ENCODE data around the gene SLC5A11.
"Not testable (repeated sequence)": the region's sequence is repeated elsewhere in the genome, so short reads cannot be mapped to it uniquely, and the experiment has no call there.

The SLC5A11 gene, protein sequence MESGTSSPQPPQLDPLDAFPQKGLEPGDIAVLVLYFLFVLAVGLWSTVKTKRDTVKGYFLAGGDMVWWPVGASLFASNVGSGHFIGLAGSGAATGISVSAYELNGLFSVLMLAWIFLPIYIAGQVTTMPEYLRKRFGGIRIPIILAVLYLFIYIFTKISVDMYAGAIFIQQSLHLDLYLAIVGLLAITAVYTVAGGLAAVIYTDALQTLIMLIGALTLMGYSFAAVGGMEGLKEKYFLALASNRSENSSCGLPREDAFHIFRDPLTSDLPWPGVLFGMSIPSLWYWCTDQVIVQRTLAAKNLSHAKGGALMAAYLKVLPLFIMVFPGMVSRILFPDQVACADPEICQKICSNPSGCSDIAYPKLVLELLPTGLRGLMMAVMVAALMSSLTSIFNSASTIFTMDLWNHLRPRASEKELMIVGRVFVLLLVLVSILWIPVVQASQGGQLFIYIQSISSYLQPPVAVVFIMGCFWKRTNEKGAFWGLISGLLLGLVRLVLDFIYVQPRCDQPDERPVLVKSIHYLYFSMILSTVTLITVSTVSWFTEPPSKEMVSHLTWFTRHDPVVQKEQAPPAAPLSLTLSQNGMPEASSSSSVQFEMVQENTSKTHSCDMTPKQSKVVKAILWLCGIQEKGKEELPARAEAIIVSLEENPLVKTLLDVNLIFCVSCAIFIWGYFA

GRCh38 chr16:24845726-24846547, at the start of gene SLC5A11:
SLC5A11 (plus strand) TSS chr16:24845963; CDS start chr16:24858644, 12,681 bp downstream.
- Histone ChIP-seq H2AFZ (ENCODE audit: low read depth, low read length) (no peak within 1 kb of the TSS), H3K4me1 (ENCODE audit: insufficient read depth, low read length) (no peaks in the 10 kb centered on the region), H3K27me3 (ENCODE audit: insufficient read depth, low read length) (no peaks in the 10 kb centered on the region), H3K36me3 (ENCODE audit: insufficient read depth, low read length) (no peaks in the 10 kb centered on the region), H3K9me3 (ENCODE audit: low read length) (no peaks in the 10 kb centered on the region), H3K4me3 (ENCODE audit: low read length) (no peak within 1 kb of the TSS)

- no peaks in the 10 kb centered on the region for H3K27me3 ChIP-seq (ENCODE audit: insufficient read depth, low read length)
- no peak overlapping the region for H3K4me3 ChIP-seq (ENCODE audit: low read length)
- H3K4me1 ChIP-seq (ENCODE audit: insufficient read depth, low read length): no peaks in the 10 kb centered on the region
- H3K9me3 ChIP-seq (ENCODE audit: low read length): no peaks in the 10 kb centered on the region
- no peak overlapping the region for H2AFZ ChIP-seq (ENCODE audit: low read depth, low read length)
- peaks cover 92% of the 10 kb centered on the region for H3K36me3 ChIP-seq (ENCODE audit: insufficient read depth, low read length)
These were observed 45.2 kb upstream of the SLC5A11 start for GRCh38 chr16:24800586-24800985.

DNA sequence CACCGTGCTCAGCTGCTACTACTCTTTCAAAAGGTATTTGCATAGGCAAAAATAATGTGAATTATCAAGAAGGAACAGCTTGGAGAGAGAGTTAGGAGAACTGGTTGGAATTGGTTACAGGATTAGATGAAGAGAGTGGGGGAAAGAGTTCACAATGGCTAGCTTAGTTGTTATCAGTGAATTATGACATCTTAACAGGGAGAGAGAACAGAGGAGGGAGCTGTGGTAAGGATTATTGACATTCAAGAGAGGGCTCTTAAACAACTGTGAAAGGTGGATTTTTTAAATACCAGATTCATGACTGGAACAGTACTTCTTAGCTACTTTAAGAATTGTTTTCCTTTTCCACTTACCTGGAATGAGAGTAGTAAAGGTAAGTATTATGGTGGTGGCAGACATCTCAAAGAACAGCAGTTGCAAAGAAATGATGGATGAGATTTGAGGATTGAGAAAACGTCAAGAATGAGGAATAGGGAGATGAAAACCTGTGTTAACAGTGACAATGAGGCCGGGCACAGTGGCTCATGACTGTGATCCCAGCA, 43.9 kb upstream of the SLC5A11 start:
- no peaks in the 10 kb centered on the region for H3K4me1 ChIP-seq (ENCODE audit: insufficient read depth, low read length)
- no peak overlapping the region for H2AFZ ChIP-seq (ENCODE audit: low read depth, low read length)
- no peaks in the 10 kb centered on the region for H3K27me3 ChIP-seq (ENCODE audit: insufficient read depth, low read length)
- no peaks in the 10 kb centered on the region for H3K9me3 ChIP-seq (ENCODE audit: low read length)
- H3K36me3 ChIP-seq (ENCODE audit: insufficient read depth, low read length): peaks cover 92% of the 10 kb centered on the region
- H3K4me3 ChIP-seq (ENCODE audit: low read length): no peak overlapping the region

DNA sequence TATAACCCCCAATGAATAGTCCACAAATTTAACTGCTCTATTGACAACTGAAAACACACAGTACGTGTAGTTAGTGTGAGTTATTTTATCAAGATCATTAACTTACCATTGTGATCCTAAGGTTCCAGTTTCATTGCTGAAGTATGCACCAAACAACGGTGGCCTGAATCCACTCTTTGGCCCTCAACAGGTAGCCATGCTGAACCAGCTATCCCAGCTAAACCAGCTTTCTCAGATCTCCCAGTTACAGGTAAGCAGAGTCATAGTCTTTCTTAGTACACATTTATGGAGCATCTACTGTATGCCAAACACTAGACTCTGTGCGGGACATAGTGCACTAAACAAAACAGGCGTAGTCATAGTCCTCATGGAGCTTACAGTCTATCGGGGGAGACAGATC, 40.3 kb upstream of the SLC5A11 start:
- peaks cover 92% of the 10 kb centered on the region for H3K36me3 ChIP-seq (ENCODE audit: insufficient read depth, low read length)
- H3K4me1 ChIP-seq (ENCODE audit: insufficient read depth, low read length): no peaks in the 10 kb centered on the region
- H3K4me3 ChIP-seq (ENCODE audit: low read length): no peak overlapping the region
- H3K9me3 ChIP-seq (ENCODE audit: low read length): no peaks in the 10 kb centered on the region
- no peaks in the 10 kb centered on the region for H3K27me3 ChIP-seq (ENCODE audit: insufficient read depth, low read length)
- H2AFZ ChIP-seq (ENCODE audit: low read depth, low read length): no peak overlapping the region

DNA sequence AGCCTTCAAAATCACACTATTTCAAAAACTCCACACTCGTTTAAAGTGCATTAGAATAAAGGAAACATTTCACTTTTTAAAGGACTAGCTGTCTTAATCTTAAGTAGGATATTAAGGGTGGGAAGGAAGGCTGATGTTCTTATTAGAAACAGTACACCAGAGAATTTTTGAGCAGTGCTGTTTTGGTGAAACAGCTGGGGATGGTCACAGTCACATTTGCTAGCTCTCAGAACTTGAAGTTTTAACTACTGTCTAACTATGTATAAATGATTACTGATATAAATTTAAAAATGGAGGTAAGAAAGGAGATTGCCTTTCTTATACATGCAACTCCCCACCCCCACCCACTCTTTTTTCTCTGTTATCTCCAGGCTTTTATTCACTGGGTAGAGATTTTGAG, 38.5 kb upstream of the SLC5A11 start:
- Histone ChIP-seq H3K4me1 (ENCODE audit: insufficient read depth, low read length) (no peaks in the 10 kb centered on the region), H2AFZ (ENCODE audit: low read depth, low read length) (no peak overlapping the region), H3K36me3 (ENCODE audit: insufficient read depth, low read length) (peaks cover 88% of the 10 kb centered on the region), H3K27me3 (ENCODE audit: insufficient read depth, low read length) (no peaks in the 10 kb centered on the region), H3K9me3 (ENCODE audit: low read length) (no peaks in the 10 kb centered on the region), H3K4me3 (ENCODE audit: low read length) (no peak overlapping the region)

GRCh38 chr16:24810951-24811843, 34.6 kb upstream of the SLC5A11 start:
- no peaks in the 10 kb centered on the region for H3K4me1 ChIP-seq (ENCODE audit: insufficient read depth, low read length)
- H3K36me3 ChIP-seq (ENCODE audit: insufficient read depth, low read length): peaks cover 91% of the 10 kb centered on the region
- H3K27me3 ChIP-seq (ENCODE audit: insufficient read depth, low read length): no peaks in the 10 kb centered on the region
- H3K4me3 ChIP-seq (ENCODE audit: low read length): no peak overlapping the region
- no peaks in the 10 kb centered on the region for H3K9me3 ChIP-seq (ENCODE audit: low read length)
- H2AFZ ChIP-seq (ENCODE audit: low read depth, low read length): no peak overlapping the region

DNA sequence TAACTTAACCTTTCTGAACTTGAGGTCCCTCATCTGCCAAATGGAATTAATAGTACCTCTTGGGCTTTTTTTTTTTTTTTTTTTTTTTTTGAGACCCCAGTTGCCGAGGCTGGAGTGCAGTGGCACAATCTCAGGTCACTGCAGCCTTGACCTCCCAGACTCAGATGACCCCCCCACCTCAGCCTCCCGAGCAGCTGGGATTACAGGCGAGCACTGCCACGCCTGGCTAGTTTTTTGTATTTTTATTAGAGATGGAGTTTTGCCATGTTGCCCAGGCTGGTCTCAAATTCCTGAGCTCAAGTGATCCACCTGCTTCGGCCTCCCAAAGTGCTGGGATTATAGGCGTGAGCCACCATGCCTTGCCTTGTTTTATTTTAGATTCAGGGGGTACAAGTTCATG, 33.0 kb upstream of the SLC5A11 start:
- H3K4me3 ChIP-seq (ENCODE audit: low read length); H3K4me1 ChIP-seq (ENCODE audit: insufficient read depth, low read length); H2AFZ ChIP-seq (ENCODE audit: low read depth, low read length); H3K9me3 ChIP-seq (ENCODE audit: low read length); H3K27me3 ChIP-seq (ENCODE audit: insufficient read depth, low read length): not testable (repeated sequence)
- peaks cover 91% of the 10 kb centered on the region for H3K36me3 ChIP-seq (ENCODE audit: insufficient read depth, low read length)

DNA sequence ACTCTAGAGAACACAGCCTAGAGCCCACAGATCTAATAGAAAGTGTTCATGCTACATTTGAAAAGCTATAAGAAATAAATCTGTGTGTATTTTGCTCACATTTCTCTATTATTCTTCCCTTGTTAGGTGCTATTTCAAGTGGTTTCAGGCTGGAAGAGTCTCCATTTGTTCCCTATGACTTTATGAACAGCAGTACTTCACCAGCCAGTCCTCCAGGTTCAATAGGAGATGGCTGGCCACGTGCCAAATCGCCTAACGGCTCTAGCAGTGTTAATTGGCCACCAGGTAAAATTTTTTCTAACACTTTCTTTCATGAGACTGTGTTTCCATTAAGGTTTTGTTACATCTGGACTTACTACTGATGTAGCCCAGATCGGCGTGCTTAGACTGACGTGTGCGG, 30.7 kb upstream of the SLC5A11 start:
- no peaks in the 10 kb centered on the region for H3K27me3 ChIP-seq (ENCODE audit: insufficient read depth, low read length)
- H3K4me3 ChIP-seq (ENCODE audit: low read length): no peak overlapping the region
- H3K36me3 ChIP-seq (ENCODE audit: insufficient read depth, low read length): peaks cover 90% of the 10 kb centered on the region
- no peaks in the 10 kb centered on the region for H3K9me3 ChIP-seq (ENCODE audit: low read length)
- no peak overlapping the region for H2AFZ ChIP-seq (ENCODE audit: low read depth, low read length)
- H3K4me1 ChIP-seq (ENCODE audit: insufficient read depth, low read length): no peaks in the 10 kb centered on the region

DNA sequence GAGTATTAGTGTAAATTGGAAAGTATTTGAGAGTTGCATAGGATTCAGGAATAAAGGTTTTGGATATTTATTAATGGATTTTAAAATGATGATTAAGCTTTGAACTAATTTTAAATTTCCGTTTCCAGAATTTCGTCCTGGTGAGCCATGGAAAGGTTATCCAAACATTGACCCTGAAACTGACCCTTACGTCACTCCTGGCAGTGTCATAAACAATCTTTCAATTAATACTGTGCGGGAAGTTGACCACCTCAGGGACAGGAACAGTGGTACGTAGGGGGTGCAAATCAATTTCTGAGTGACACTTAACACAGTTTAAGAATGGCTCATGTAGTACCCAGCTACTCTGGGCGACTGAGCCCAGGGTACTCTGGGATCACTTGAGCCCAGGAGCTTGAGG, 29.1 kb upstream of the SLC5A11 start:
- no peaks in the 10 kb centered on the region for H3K4me1 ChIP-seq (ENCODE audit: insufficient read depth, low read length)
- no peaks in the 10 kb centered on the region for H3K27me3 ChIP-seq (ENCODE audit: insufficient read depth, low read length)
- no peak overlapping the region for H3K4me3 ChIP-seq (ENCODE audit: low read length)
- peaks cover 90% of the 10 kb centered on the region for H3K36me3 ChIP-seq (ENCODE audit: insufficient read depth, low read length)
- H2AFZ ChIP-seq (ENCODE audit: low read depth, low read length): no peak overlapping the region
- H3K9me3 ChIP-seq (ENCODE audit: low read length): no peaks in the 10 kb centered on the region

DNA sequence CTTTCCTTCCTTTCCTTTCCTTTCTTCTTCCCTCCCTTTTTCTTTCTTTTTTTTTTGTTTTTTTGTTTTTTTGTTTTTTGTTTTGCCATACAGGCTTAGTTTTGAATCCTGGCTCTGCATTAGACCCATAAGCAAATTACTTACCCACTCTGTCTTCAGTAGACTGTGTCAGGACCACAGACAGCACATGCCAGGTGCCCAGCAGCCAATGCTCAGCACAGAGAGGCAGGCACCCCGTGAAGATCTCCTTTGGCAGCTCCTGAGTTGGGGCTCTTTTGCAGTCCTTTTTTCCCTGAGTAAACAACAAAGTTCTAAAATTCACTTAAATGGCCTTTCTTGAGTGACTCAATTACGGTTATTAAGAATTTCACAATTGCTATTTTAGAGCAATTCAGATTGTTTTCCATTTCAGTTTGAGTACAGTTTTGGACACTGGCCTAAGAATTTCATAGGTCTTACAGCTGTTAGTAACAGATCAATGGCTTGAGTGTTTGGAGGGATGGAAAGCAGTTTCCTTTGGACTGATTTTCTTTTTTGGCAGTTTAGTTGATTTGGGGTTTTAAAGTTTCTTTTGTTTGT, 26.2 kb upstream of the SLC5A11 start:
- Histone ChIP-seq H3K9me3 (ENCODE audit: low read length) (no peaks in the 10 kb centered on the region), H2AFZ (ENCODE audit: low read depth, low read length) (no peak overlapping the region), H3K27me3 (ENCODE audit: insufficient read depth, low read length) (no peaks in the 10 kb centered on the region), H3K4me1 (ENCODE audit: insufficient read depth, low read length) (no peaks in the 10 kb centered on the region), H3K36me3 (ENCODE audit: insufficient read depth, low read length) (peaks cover 92% of the 10 kb centered on the region), H3K4me3 (ENCODE audit: low read length) (no peak overlapping the region)

GRCh38 chr16:24820522-24820921, 25.2 kb upstream of the SLC5A11 start:
- Histone ChIP-seq H3K36me3 (ENCODE audit: insufficient read depth, low read length) (peaks cover 89% of the 10 kb centered on the region), H3K9me3 (ENCODE audit: low read length) (no peaks in the 10 kb centered on the region), H3K27me3 (ENCODE audit: insufficient read depth, low read length) (no peaks in the 10 kb centered on the region), H3K4me1 (ENCODE audit: insufficient read depth, low read length) (no peaks in the 10 kb centered on the region), H3K4me3 (ENCODE audit: low read length) (no peak overlapping the region), H2AFZ (ENCODE audit: low read depth, low read length) (no peak overlapping the region)

DNA sequence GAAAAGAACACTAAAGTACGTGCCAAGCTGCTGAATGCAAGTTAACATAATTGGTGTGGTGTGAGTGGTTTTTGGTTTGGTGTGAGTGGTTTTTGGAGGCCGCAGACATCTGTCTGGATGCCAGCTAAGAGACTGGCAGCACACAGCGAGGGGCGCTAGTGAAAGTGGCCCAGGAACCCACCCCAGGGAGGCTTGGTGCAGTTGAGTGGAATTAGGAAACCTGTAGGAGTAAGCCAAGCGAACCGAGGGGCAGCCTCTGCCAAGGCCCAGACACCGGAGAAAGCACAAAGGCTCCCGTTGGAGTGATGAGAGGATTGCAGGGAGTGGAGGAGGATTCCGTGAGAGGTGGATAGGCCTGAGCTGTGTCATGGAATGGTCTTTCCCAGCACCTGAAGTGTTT, 24.6 kb upstream of the SLC5A11 start:
- Histone ChIP-seq H3K36me3 (ENCODE audit: insufficient read depth, low read length) (peaks cover 88% of the 10 kb centered on the region), H3K27me3 (ENCODE audit: insufficient read depth, low read length) (no peaks in the 10 kb centered on the region), H3K4me1 (ENCODE audit: insufficient read depth, low read length) (no peaks in the 10 kb centered on the region), H3K9me3 (ENCODE audit: low read length) (no peaks in the 10 kb centered on the region), H2AFZ (ENCODE audit: low read depth, low read length) (no peak overlapping the region), H3K4me3 (ENCODE audit: low read length) (no peak overlapping the region)

Measured in neuron (in vitro differentiated cells).